Fibroblast of the aortic adventitia (primary cell): Measurements from ENCODE around the gene ATXN7L1. TPM values are rescaled to one million over a fixed set of nuclear protein-coding genes. Genes with fewer than 3 reads are reported as not detected.
A peak's percentile ranks its signal among the peaks of the same experiment; 100 is the strongest.

ENCODE experiments used
- DNase-seq: peaks from one replicate; pipeline ENCODE4 v3.0.0-alpha.2; 2010; ENCODE audit warnings: low read depth
- H3K4me3 ChIP-seq: 2 replicates; pipeline ENCODE4 v1.5.1; 2011; ENCODE audit warnings: low read depth, mild to moderate bottlenecking, control low read depth, low read length, moderate library complexity
- total RNA-seq: library from RNA; depleted of rRNA; stranded (reverse); fragments of >200 nt; gene quantifications from 2 replicates; pipeline ENCODE4 v1.2.3, GENCODE V29; 2012; ENCODE audit warnings: low replicate concordance
- TF ChIP-seq, protein P1 (sequence below): IDR thresholded peaks from 2 replicates; pipeline ENCODE4 v1.5.1; 2011; ENCODE audit warnings: mild to moderate bottlenecking, low read length, control low read depth, inconsistent platforms; ENCODE audit not compliant: insufficient read depth

Gene ATXN7L1
- total RNA-seq, 1 donor, result 13.8 TPM

DNA sequence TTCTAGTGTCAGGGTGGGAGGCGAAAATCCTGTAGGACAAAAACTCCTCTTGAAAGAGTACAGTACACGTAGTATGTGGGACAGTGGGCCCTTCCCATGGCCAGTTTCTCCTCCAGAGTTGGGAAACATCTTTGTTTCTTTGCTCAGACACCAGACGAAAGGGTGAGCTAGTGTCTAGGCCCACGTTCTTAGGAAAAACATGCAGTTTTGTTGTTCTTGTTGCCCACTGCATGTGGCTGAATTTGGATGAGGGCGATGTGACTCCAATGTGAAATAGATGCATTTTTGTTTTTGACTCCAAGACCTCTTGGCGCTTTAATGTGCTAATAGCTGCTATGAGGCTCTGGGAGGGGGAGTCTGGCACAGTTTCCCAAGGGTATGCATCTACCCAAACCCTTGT is 100.8 kb downstream of the ATXN7L1 start:
- TF ChIP-seq, protein P1, sequence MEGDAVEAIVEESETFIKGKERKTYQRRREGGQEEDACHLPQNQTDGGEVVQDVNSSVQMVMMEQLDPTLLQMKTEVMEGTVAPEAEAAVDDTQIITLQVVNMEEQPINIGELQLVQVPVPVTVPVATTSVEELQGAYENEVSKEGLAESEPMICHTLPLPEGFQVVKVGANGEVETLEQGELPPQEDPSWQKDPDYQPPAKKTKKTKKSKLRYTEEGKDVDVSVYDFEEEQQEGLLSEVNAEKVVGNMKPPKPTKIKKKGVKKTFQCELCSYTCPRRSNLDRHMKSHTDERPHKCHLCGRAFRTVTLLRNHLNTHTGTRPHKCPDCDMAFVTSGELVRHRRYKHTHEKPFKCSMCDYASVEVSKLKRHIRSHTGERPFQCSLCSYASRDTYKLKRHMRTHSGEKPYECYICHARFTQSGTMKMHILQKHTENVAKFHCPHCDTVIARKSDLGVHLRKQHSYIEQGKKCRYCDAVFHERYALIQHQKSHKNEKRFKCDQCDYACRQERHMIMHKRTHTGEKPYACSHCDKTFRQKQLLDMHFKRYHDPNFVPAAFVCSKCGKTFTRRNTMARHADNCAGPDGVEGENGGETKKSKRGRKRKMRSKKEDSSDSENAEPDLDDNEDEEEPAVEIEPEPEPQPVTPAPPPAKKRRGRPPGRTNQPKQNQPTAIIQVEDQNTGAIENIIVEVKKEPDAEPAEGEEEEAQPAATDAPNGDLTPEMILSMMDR, result no peak
- no peak overlapping the region for H3K4me3 ChIP-seq
- DNase-seq, result no peak

DNA sequence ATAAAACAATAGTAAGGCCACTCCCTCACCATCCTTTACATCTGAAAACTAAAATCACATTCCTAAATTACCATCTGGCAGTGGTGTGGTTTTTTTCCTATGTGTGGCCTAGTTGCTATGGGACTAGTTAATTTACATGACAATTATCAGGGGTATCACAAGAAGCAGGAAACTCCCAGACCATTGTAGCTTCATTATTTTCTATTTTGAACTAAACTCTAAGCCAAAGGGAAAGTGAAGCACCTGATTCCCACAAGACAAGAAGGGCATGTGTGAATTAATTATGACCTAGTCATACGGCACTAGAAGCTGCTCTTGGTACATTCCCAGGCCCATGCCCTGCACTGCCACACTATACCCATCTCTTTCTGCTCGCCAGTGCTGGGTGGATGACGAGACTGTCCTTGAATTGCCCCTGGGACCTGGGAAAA is 103.4 kb downstream of the ATXN7L1 start:
- TF ChIP-seq, protein P1, result no peak
- DNase-seq, result no peak
- no peak overlapping the region for H3K4me3 ChIP-seq

DNA sequence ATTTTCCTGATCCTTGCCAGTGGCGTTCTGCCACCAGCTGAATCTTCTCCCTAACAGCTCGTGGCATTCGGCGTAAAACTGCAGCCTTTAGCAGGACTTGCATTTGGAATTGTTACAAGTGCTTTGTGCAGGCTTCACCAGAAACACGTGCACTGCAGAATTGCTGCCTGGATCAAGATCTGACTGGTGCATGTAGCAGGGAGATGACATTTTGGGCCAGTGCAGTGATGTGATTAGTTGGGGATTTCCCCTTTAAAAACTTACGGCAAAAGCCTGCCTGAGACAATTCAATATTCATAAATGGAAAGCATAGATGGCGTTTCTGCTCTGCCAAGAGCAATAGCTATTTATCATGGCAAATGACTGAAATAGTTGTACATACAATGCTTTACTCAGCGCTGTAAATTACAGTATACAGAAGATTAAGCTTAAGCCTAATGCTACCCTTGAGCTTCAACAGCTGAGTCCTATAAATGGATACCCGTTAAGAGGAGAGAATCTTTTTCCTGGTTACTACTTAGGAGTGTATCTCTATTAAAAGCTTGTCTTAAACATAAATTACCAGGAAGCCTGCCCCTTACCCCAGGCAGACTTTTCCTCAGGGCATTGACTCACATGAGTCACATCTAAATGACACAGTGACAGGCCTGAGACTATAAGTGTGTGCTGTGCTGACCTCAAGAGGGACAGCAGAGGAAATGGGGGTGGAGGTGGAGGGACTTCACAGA is 106.3 kb downstream of the ATXN7L1 start:
- TF ChIP-seq, protein P1, result no peak
- DNase-seq, result peak; percentile 60
- no peak overlapping the region for H3K4me3 ChIP-seq

DNA sequence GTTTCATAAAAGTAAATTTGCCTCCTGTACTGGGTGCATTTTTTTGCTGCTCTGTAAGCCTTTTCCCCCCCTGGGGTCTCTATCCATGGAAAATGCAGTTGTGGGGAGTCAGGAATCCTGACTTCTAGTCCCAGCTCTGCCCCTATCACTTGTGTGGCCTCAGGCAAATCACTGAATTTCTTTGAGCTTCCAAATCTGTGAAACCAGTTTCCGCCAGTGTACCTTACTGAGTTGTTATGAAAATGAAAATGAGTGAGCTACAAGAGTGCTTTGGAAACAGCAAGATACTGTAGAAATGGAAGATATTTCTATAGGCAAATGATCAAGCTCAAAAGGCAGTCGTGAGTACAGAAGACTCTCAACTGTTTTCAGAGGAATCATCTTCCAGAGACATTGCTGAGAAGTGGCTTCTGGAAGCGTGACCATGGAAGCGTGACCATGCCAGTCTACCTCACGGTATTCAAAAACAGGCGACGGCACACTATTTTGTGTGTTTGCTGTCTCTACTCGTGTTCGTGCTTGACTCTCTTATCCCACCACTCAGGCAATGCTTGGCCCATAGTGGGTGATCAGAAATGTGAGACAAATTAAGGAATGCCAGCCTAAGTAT is 107.4 kb downstream of the ATXN7L1 start:
- TF ChIP-seq, protein P1, result no peak
- no peak overlapping the region for H3K4me3 ChIP-seq
- DNase-seq, result no peak

DNA sequence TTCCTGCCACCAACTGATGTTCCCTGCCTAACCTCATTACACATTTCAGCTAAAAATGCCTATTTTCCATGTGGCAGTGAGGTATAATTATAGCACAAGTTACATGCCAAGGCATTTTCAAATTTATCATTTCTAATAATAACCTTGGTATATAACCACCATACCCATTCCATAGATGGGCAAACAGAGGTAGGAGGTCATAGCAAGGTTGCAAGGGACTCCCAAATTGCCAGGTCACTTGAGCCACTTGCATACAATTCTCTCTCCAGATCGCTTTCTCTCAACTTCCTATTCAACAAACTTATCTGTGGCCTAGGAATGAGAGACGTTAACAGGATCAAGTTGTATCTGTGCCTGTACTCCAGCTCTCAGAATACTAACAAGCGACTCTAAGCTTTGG is 108.3 kb downstream of the ATXN7L1 start:
- no peak for DNase-seq
- TF ChIP-seq, protein P1, result no peak
- H3K4me3 ChIP-seq, result no peak overlapping the region

DNA sequence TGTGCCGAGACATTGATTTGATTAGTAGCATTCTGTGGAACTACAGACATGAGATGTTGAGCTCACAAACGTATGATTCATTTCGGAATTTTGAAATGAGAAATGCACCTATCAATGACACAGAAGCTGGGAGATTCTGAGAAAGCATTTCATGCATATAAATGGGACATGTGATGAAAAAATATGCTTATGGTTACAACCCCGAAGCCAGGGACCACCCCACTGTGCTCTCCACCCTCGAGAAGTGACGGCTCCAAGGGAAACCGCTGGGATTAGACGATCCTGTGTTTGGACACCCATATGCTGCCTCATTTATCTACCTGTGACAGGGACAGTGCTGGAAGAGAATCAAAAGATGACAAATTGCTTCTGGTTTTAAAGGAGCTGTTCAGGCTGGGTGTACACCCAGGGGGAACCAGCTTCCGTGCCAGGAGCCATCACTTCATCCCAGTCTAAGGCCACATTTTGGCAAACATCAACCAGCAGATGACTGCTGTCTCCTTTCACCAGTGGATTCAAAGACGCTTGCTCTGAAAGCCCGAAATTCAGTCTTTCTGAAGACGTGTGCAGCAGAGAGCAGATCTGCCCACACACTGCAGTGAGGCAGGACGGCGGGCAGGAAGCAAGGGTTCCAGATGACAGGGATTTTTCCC is 109.9 kb downstream of the ATXN7L1 start:
- no peak for DNase-seq
- TF ChIP-seq, protein P1, result no peak
- no peak overlapping the region for H3K4me3 ChIP-seq
